Vagina (tissue), 2 donors: ENCODE results near the gene FBXL16. TPM values are rescaled to one million over a fixed set of nuclear protein-coding genes. Genes with fewer than 3 reads are reported as not detected.

ENCODE experiments used
- DNase-seq, 2 donors: peaks; one replicate each; pipeline ENCODE4 v3.0.0-alpha.2; 2017; ENCODE audit errors: extremely low spot score in 2 of 2
- H3K27ac ChIP-seq: fragments of 200-600 bp; sonication (generic); one replicate; pipeline ENCODE4 v1.5.1; 2019
- H3K27me3 ChIP-seq: fragments of 200-600 bp; sonication (generic); one replicate; pipeline ENCODE4 v1.5.1; 2019
- H3K36me3 ChIP-seq, 2 donors: fragments of 200-600 bp; sonication (generic); one replicate each; pipeline ENCODE4 v1.5.1; 2017 to 2019
- H3K4me1 ChIP-seq: fragments of 200-600 bp; sonication (generic); one replicate; pipeline ENCODE4 v1.5.1; 2019
- H3K4me3 ChIP-seq, 2 donors: fragments of 200-600 bp; sonication (generic); 1 replicate in 1 of 2; 2 replicates in 1 of 2; pipeline ENCODE4 v1.5.1; 2016 to 2019
- H3K9me3 ChIP-seq: fragments of 200-600 bp; sonication (generic); one replicate; pipeline ENCODE4 v1.5.1; 2019
- POLR2A ChIP-seq, 2 donors: fragments of 450-650 bp; IDR thresholded peaks; one replicate each; pipeline ENCODE4 v1.6.1; 2017; ENCODE audit warnings: antibody characterized with exemption in 2 of 2, mild to moderate bottlenecking in 2 of 2, moderate library complexity in 2 of 2
- POLR2AphosphoS5 ChIP-seq, 2 donors: sonication (generic); formaldehyde crosslinking; IDR thresholded peaks; one replicate each; pipeline ENCODE4 v1.9.0; 2017; ENCODE audit warnings: antibody characterized with exemption in 2 of 2, mild to moderate bottlenecking in 2 of 2, low read depth in 1 of 2; ENCODE audit not compliant: insufficient read depth in 1 of 2
- intact Hi-C: fragments of 100-400 bp; cut with DNase I; formaldehyde crosslinking; loops from one replicate; pipeline ENCODE4 v1.15.1; 2023
- total RNA-seq: library from RNA; depleted of rRNA; stranded (reverse); fragments of >200 nt; gene quantifications from one replicate; pipeline ENCODE4 v1.2.3, GENCODE V29; 2016
- TF ChIP-seq, protein P1 (sequence below), 3 experiments: fragments of 450-650 bp in 2 of 3; fragments of 200-600 bp in 1 of 3; sonication (generic) in 1 of 3; IDR thresholded peaks; one replicate each; pipeline ENCODE4 v1.5.1; 2017 to 2019; ENCODE audit warnings: antibody characterized with exemption in 3 of 3, mild to moderate bottlenecking in 2 of 3, moderate library complexity in 2 of 3

The FBXL16 gene
- total RNA-seq, 1 donor from 2014 or later = 4.4 TPM

DNA sequence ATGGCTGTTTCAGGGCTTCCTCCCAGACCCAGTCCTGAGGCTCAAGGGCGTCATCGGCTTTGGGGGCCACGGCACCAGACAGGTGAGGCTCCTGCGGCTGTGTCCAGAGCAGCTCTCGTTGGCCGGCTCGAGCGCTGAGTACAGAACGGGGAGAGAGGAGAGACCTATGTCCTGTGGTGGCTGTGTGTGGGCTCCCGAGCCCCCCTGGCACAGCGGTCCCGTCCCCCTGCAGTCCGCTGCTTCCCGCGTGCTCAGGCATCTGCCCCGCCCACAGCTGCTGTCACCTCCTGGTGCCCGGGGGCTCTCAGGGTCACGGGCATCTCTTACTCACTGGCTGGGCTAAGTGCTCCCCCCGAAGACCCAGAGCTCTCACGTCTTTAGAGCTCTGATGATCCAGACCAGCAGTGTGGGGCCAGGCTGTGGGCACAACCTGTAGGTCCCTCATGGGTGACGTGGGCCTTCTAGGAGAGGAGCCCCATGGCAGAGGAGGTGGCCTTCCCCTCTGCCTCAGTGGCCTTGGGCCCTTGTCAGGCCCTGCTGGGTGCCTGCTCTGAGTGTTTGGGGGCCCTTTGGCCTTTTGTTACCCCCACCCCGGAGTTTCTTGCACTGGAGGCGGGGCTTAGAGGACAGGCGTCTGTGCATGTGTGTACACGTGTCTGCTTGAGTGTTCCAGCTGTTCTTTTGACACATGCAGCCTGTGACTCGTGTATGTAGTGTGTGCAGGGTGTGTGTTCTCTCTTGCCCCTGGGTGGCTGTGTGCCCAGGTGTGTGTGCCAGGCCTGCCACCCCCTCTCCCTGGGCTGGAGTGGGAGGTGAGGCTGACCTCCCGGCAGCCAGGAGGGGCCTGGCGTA lies 52.9 kb downstream of the FBXL16 start:
- Histone ChIP-seq H3K9me3 (no peaks in the 10 kb centered on the region), H3K27ac (no peak overlapping the region), H3K36me3 (no peaks in the 10 kb centered on the region), H3K27me3 (no peaks in the 10 kb centered on the region), H3K4me1 (peaks cover 20% of the 10 kb centered on the region), H3K4me3 (no peak overlapping the region)
- DNase-seq = no peak
- intact Hi-C loops = no loop called here
- TF ChIP-seq POLR2A (IDR thresholded peaks at IDR 0.05) = no peak
- no peak for TF ChIP-seq POLR2AphosphoS5 (IDR thresholded peaks at IDR 0.05; ENCODE audit: insufficient read depth in 1 of 2, low read depth in 1 of 2)
- TF ChIP-seq, protein P1, sequence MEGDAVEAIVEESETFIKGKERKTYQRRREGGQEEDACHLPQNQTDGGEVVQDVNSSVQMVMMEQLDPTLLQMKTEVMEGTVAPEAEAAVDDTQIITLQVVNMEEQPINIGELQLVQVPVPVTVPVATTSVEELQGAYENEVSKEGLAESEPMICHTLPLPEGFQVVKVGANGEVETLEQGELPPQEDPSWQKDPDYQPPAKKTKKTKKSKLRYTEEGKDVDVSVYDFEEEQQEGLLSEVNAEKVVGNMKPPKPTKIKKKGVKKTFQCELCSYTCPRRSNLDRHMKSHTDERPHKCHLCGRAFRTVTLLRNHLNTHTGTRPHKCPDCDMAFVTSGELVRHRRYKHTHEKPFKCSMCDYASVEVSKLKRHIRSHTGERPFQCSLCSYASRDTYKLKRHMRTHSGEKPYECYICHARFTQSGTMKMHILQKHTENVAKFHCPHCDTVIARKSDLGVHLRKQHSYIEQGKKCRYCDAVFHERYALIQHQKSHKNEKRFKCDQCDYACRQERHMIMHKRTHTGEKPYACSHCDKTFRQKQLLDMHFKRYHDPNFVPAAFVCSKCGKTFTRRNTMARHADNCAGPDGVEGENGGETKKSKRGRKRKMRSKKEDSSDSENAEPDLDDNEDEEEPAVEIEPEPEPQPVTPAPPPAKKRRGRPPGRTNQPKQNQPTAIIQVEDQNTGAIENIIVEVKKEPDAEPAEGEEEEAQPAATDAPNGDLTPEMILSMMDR (IDR thresholded peaks at IDR 0.05) = no peak

DNA sequence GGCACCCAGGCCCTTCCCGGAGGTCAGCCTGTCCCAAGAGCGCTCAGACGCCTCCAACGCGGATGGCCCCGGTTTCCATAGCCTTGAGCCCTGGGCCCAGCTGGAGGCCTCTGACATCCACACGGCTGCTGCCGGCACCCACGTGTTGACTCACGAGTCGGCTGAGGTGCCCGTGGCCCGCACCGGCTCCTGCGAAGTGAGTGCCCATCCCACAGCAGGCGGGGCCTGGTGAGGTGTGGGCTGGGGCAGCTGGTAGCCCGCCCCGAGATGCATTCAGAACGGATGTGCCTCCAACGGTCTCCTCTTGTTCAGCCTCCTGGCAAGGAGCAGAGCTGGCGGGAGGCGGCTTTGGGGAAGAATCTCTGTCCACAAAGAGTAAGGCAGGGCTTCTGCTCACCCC lies 53.8 kb downstream of the FBXL16 start:
- intact Hi-C loops = no loop called here
- Histone ChIP-seq H3K4me3 (no peak overlapping the region), H3K36me3 (no peaks in the 10 kb centered on the region), H3K27ac (no peak overlapping the region), H3K27me3 (no peaks in the 10 kb centered on the region), H3K4me1 (peaks cover 27% of the 10 kb centered on the region), H3K9me3 (no peaks in the 10 kb centered on the region)
- TF ChIP-seq POLR2AphosphoS5 (IDR thresholded peaks at IDR 0.05; ENCODE audit: insufficient read depth in 1 of 2, low read depth in 1 of 2) (no peak), POLR2A (IDR thresholded peaks at IDR 0.05) (no peak)
- TF ChIP-seq, protein P1 (IDR thresholded peaks at IDR 0.05) = no peak
- no peak for DNase-seq

DNA sequence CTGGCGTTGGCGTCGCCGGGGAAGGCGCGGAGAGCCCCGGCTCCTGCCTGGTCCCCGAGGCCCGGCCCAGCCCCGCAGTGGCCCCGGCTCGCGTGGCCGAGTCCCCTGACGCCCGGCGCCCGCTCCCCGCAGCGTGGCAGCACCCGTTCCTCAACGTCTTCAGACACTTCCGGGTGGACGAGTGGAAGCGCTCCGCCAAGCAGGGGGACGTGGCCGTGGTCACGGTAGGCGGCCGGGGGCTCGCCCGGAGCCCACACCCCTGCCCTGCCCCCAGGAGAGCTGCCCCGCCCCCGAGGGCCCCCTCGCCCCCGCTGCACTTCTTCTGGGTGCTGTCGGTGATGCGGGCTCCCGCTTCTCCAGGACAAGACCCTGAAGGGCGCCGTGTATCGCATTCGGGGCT lies 56.0 kb downstream of the FBXL16 start:
- no peaks in the 10 kb centered on the region for H3K36me3 ChIP-seq
- no peaks in the 10 kb centered on the region for H3K9me3 ChIP-seq
- H3K27me3 ChIP-seq = no peaks in the 10 kb centered on the region
- intact Hi-C loops = loop anchor here (10.0 kb wide), 1 partner anchor 265 kb away; the partner anchor contains the start of gene PGAP6
- H3K4me3 ChIP-seq = peak overlapping the region; percentile 62 to 72
- peak overlapping the region; percentile 75 for H3K27ac ChIP-seq
- TF ChIP-seq, protein P1 (IDR thresholded peaks at IDR 0.05) = no peak
- TF ChIP-seq POLR2AphosphoS5 (IDR thresholded peaks at IDR 0.05; ENCODE audit: insufficient read depth in 1 of 2, low read depth in 1 of 2) = no peak
- peaks cover 43% of the 10 kb centered on the region for H3K4me1 ChIP-seq
- DNase-seq = no peak

- DNase-seq = no peak
- peak within 1 kb of the TSS; percentile 62 to 72 for H3K4me3 ChIP-seq
- no peaks in the 10 kb centered on the region for H3K36me3 ChIP-seq
- peaks cover 43% of the 10 kb centered on the region for H3K4me1 ChIP-seq
- H3K27me3 ChIP-seq = no peaks in the 10 kb centered on the region
- H3K27ac ChIP-seq = peak within 1 kb of the TSS; percentile 75
- peak in 1 of 2 donors; percentile 39 for TF ChIP-seq POLR2A (IDR thresholded peaks at IDR 0.05)
- peak in 1 of 2 donors; percentile 71 for TF ChIP-seq POLR2AphosphoS5 (IDR thresholded peaks at IDR 0.05; ENCODE audit: insufficient read depth in 1 of 2, low read depth in 1 of 2)
- TF ChIP-seq, protein P1 (IDR thresholded peaks at IDR 0.05) = no peak
- no peaks in the 10 kb centered on the region for H3K9me3 ChIP-seq
- intact Hi-C loops = loop anchor here (10.0 kb wide), 1 partner anchor 264 kb away; the partner anchor contains the start of gene PGAP6
These were observed 56.6 kb downstream of the FBXL16 start, which contains the start of gene WDR90 for GRCh38 chr16:648781-649589. TSS of gene WDR90 (plus strand) at chr16:649365. CDS start at chr16:649417, 52 bp downstream.
